GM19035 (cell line): Measurements from ENCODE around the gene FN3K.
"Not testable (repeated sequence)": the region's sequence is repeated elsewhere in the genome, so short reads cannot be mapped to it uniquely, and the experiment has no call there.

Source experiments
- ATAC-seq: cut with Tn5 transposase; IDR thresholded peaks from one replicate; pipeline ENCODE4 v1.9.1; 2021; ENCODE audit not compliant: unreplicated experiment

FN3K gene

GRCh38 chr17:82736511-82737185 is 1.2 kb downstream of the FN3K start:
- ATAC-seq: no peak

- ATAC-seq: no peak
These were observed 2.8 kb downstream of the FN3K start for GRCh38 chr17:82737967-82738877.

- ATAC-seq: no peak
These were observed 5.7 kb downstream of the FN3K start for GRCh38 chr17:82740906-82741759.

- ATAC-seq: no peak
These were observed 8.2 kb downstream of the FN3K start for GRCh38 chr17:82743344-82744219.

DNA sequence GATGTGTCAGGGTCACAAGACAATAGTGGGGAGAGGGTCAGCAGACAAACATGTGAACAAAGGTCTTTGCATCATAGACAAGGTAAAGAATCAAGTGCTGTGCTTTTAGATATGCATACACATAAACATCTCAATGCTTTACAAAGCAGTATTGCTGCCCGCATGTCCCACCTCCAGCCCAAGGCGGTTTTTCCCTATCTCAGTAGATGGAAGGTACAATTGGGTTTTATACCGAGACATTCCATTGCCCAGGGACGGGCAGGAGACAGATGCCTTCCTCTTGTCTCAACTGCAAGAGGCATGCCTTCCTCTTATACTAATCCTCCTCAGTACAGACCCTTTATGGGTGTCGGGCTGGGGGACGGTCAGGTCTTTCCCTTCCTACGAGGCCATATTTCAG is 9.3 kb downstream of the FN3K start:
- ATAC-seq: not testable (repeated sequence)

DNA sequence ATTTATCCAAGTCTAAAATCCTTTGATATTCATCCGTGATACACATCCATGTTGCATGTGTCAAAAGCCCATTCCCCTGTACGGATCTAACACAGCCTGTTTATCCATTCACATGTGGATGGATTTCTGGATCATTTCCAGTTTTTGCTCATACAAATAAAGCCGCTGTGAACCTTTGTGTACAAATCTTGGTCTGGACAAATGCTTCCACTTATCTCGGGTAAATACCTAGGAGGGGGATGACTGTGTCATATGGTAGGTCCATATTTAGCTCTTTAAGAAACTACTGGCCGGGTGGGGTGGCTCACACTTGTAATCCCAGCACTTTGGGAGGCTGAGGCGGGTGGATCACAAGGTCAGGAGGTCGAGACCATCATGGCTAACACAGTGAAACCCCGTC is 10.1 kb downstream of the FN3K start:
- no peak for ATAC-seq

GRCh38 chr17:82748756-82749155 is 13.3 kb downstream of the FN3K start:
- no peak for ATAC-seq

DNA sequence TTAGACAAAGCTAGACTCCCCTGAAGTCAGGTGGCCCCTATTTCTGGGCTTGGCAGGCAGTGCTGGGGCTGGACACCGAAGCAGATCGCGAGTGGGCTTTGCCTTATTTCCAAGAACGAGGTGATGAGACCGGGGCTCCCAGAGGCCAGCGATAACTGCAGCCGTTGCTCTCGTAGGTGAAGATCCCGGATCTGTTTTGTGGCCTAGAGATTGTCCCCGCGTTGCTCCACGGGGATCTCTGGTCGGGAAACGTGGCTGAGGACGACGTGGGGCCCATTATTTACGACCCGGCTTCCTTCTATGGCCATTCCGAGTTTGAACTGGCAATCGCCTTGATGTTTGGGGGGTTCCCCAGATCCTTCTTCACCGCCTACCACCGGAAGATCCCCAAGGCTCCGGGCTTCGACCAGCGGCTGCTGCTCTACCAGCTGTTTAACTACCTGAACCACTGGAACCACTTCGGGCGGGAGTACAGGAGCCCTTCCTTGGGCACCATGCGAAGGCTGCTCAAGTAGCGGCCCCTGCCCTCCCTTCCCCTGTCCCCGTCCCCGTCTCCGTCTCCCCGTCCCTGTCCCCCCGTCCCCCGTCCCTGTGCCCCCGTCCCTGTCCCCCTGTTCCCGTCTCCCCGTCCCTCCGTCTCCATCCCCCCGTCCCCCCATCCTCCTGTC is 15.0 kb downstream of the FN3K start:
- no peak for ATAC-seq

DNA sequence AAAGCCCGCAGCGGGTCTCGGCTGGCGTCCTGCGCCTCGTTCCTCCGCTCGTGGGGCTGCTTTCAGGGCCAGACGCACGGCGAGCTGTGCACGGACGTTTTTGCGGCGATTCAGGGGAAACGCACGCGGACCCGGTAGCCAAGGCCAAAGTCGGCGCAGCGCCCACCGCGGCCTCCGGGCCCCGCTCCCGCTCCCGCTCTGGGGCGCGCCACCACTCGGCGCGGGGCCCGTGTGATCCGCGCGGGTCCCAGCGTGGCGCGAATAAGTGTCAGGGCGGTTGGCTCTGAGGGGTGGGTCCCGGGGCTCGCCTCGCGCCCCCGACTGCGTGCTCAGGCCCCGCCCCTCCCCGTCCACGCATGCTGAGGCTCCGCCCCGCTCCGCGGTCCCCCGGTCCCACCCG is 15.8 kb downstream of the FN3K start:
- ATAC-seq: peak; percentile 8

DNA sequence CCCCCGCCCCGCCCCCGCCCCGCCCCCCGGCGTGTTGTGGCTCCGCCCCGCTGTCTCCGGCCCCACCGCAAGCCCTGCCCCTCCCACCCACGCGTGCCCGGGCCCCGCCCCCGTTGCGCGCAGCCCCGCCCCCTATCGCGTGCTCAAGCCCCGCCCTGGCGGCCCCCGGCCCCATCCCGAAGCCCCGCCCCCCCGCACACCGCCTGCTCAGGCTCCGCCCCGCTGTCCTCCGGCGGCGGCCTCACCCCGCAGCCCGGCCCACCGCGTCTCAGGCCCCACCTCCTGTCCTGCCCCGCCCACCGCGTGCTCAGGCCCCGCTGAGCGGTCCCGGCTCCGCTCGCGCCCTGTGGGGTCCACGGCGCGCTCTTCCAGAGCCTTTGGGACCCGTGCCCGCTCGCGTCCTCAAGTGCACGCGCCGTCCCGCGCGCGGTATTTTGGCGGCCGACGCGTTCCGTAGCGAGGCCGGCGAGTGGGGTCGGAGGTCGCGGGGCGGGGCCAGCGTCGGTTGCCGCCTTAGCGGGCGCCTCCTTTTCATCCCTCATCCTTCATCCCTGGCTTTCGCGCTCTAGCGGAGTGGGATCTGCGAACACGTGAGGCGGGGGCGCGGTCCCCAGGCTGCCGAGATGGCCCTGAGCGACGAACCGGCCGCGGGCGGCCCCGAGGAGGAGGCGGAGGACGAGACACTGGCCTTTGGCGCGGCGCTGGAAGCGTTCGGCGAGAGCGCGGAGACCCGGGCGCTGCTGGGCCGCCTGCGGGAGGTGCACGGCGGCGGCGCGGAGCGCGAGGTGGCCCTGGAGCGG is 16.4 kb downstream of the FN3K start, which contains the start of gene TBCD:
TSS of gene TBCD (plus strand) at position 495 of the 800 bp plus-strand sequence. CDS start at position 624, 129 bp downstream.
- peak; percentile 77 for ATAC-seq

DNA sequence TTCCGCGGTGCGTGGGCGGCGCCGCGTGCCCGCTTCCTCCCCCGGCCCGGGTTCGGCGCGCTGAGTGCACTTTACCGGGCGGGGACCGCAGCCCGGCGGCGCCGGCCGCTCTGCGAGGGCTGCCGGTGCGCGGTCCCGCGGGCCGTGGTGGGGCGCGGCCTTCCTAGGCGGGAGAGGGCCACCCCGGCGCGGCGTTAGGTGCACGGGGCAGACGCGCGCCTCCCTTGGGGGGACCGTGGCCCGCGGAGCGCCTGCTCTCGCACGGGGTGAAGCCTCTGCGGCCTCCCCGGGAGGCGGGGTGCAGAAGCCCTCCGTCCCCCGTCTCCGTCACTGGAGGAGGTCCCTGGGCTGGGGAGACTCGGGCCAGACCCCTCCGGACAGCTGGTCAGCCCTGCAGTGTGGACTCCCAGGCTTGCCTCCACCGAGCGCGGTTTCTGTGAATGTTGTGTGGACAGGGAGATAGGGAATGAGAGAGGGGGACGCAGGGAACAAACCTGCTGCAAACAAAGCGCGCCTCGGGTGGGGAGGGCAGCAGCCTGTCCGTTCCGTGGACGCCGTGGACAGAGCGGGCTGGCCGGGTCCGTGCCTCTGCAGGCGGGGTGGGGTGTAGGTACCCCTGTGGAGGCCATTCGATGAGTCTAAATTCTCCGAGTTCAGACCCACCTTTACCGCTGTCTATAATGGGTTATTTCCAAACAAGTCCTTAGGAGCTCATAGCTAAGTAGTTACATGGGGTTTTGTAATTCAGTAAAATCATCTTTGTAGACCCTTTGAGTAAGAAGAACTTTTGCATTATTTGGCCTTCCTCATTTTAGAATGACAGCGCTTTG is 17.2 kb downstream of the FN3K start:
- ATAC-seq: peak; percentile 27

DNA sequence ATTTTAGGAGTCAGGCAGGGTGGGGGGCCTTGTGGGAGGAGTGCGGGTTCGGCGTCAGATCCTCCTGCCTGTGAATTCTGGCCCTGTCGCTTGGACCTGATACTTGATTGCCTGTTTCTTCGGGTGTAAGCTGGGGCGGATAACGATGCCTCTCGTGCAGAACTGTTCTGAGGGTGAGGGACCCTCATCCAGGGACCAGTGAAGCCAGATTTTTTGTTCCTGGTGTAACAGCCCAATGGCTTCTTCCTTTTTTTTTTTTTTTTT is 17.7 kb downstream of the FN3K start:
- no peak for ATAC-seq

DNA sequence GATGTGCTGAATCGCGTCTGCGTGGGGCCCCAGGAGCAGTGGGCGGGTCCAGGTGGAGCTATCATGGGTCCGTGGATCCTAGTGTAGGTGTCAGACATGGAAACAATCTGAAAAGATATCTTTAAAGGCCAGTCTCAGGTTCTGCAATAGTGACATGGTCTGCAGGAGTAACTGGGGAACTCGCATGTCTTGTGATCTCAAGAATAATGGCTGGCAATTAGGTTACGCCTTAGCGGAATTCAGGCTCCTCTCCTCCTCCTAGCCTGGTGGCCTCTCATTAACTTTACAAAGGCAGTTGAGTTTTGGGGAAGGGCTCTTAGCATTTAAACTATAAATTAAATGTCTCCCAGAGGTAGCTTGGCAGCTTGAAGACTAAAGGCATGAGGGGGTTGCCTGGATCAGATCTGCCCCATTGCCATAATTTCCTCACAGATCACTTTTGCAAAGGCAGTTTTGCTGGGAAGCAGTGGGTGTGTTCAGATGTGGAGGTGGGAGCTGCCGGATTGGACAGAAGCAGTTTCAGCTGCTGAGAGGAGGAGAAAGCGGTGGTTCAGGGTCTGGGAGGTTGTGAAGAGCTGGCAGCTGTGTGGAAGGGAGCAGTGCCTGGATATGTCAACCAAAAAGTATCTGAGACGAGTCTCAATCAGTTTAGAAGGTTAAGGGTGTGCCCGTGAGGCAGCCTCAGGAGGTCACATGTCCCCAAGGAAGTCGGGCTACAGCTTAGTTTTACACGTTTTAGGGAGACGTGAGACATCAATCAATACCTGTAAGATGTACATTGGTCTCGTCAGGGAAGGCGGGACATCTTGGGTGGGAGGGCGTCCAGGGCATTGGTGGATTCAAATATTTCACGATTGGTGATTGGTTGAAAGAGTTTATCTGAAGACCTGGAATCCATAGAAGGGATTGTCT is 19.1 kb downstream of the FN3K start:
- ATAC-seq: no peak

DNA sequence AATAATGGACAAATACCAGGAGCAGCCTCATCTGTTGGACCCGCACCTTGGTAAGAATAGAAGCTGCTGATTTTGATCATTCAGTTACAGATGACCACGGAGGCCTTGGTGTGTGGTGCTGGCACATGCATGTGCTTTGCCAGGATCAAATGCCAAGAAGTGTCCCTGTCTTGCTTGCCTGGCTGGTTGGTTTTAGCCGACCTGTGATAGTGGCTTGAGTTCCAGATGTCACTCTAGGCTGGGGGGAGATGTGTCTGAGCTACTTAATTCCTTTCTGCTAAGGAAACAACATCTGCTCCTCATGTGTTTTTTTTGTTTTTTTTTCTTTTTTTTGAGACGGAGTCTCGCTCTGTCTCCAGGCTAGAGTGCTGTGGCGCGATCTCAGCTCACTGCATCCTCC is 20.8 kb downstream of the FN3K start:
- ATAC-seq: no peak

GRCh38 chr17:82765371-82765770 is 30.0 kb downstream of the FN3K start:
- no peak for ATAC-seq

- no peak for ATAC-seq
These were observed 31.8 kb downstream of the FN3K start for GRCh38 chr17:82767041-82767754.

DNA sequence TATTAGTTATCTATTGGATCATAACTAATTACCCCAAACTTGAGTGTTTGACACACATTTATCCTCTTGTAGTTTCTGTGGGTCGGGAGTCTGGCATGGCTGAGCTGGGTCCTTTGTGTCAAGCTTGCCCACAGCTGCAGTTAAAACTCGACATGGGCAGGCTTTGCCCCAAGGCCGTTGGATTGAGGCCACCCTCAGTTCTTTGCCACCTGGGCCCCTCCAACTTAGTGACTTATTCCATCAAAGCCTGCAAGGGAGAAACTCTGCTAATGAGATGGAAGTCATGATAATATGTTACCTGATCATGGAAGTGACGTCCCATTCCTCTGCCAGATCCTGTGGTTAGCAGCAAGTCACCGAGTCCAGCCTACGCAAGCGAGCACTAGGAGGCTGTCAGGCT is 33.6 kb downstream of the FN3K start:
- ATAC-seq: no peak
